Hepatocyte (in vitro differentiated cells): Measurements from ENCODE around the gene CMTM3. TPM values are rescaled to one million over a fixed set of nuclear protein-coding genes. Genes with fewer than 3 reads are reported as not detected.

ENCODE experiments used
- DNase-seq: peaks from one replicate; pipeline ENCODE4 v3.0.0-alpha.2; 2016; ENCODE audit warnings: low spot score
- H2AFZ ChIP-seq: fragments of 200-600 bp; sonication (generic); 2 replicates; pipeline ENCODE4 v1.6.0; 2016; ENCODE audit warnings: antibody characterized with exemption, mild to moderate bottlenecking
- H3K27ac ChIP-seq: fragments of 200-600 bp; sonication (generic); 2 replicates; pipeline ENCODE4 v1.5.1; 2016; ENCODE audit warnings: mild to moderate bottlenecking
- H3K27me3 ChIP-seq: fragments of 200-600 bp; sonication (generic); 2 replicates; pipeline ENCODE4 v1.6.1; 2016
- H3K36me3 ChIP-seq: fragments of 200-600 bp; sonication (generic); replicated peaks from 2 replicates; pipeline ENCODE4 v1.5.1; 2016; ENCODE audit warnings: low read depth; ENCODE audit not compliant: insufficient read depth
- H3K4me1 ChIP-seq: fragments of 200-600 bp; sonication (generic); 2 replicates; pipeline ENCODE4 v1.5.1; 2016; ENCODE audit warnings: mild to moderate bottlenecking, moderate library complexity; ENCODE audit not compliant: insufficient read depth
- H3K4me2 ChIP-seq: fragments of 200-600 bp; sonication (generic); 2 replicates; pipeline ENCODE4 v1.6.0; 2016
- H3K4me3 ChIP-seq: fragments of 200-600 bp; sonication (generic); 2 replicates; pipeline ENCODE4 v1.5.1; 2016; ENCODE audit warnings: mild to moderate bottlenecking
- H3K79me2 ChIP-seq: fragments of 200-600 bp; sonication (generic); 2 replicates; pipeline ENCODE4 v1.6.0; 2017; ENCODE audit warnings: mild to moderate bottlenecking
- H3K9me2 ChIP-seq: fragments of 200-600 bp; sonication (generic); replicated peaks from 2 replicates; pipeline ENCODE4 v1.6.0; 2017; ENCODE audit warnings: mild to moderate bottlenecking; ENCODE audit not compliant: insufficient read depth
- H3K9me3 ChIP-seq: fragments of 200-600 bp; sonication (generic); 2 replicates; pipeline ENCODE4 v1.5.1; 2016; ENCODE audit warnings: low read depth, mild to moderate bottlenecking
- H4K20me1 ChIP-seq: fragments of 200-600 bp; sonication (generic); 2 replicates; pipeline ENCODE4 v1.6.0; 2016; ENCODE audit warnings: mild to moderate bottlenecking; ENCODE audit not compliant: insufficient read depth, poor library complexity, severe bottlenecking
- CTCF ChIP-seq: fragments of 200-600 bp; sonication (generic); IDR thresholded peaks from 2 replicates; pipeline ENCODE4 v1.5.1; 2016; ENCODE audit warnings: antibody characterized with exemption, mild to moderate bottlenecking; ENCODE audit not compliant: poor library complexity
- EZH2 ChIP-seq: fragments of 200-600 bp; sonication (generic); IDR thresholded peaks from 2 replicates; pipeline ENCODE4 v1.6.1; 2016; ENCODE audit warnings: antibody characterized with exemption, mild to moderate bottlenecking, borderline replicate concordance
- EZH2phosphoT487 ChIP-seq: fragments of 200-600 bp; sonication (generic); IDR thresholded peaks from one replicate; pipeline ENCODE4 v1.6.1; 2018; ENCODE audit warnings: antibody characterized with exemption, mild to moderate bottlenecking, low read depth, moderate library complexity; ENCODE audit not compliant: unreplicated experiment, severe bottlenecking
- WGBS: methylation state at CpG from one replicate; pipeline ENCODE4 v1.1.6; 2016; ENCODE audit warnings: low lambda C conversion rate; ENCODE audit errors: missing lambda C conversion rate; 5-methylcytosine and 5-hydroxymethylcytosine counted together
- polyA plus RNA-seq: library from polyadenylated mRNA; unstranded; fragments of >200 nt; fragmentation: Nextera tagmentation; extraction: Ambion mirVana; gene quantifications from 2 replicates; pipeline ENCODE4 v1.2.1, GENCODE V29; 2016
- total RNA-seq: library from RNA; depleted of rRNA; stranded (reverse); fragments of >200 nt; gene quantifications from 2 replicates; pipeline ENCODE4 v1.2.3, GENCODE V29; 2014

CMTM3 gene
- total and polyA plus RNA-seq, 2 experiments from 2014 or later = 32.5 to 55.1 TPM

- Histone ChIP-seq H3K4me1 (peaks cover 12% of the 10 kb centered on the region), H3K27me3 (no peaks in the 10 kb centered on the region), H3K9me2 (no peaks in the 10 kb centered on the region), H3K9me3 (no peaks in the 10 kb centered on the region), H4K20me1 (peaks cover 16% of the 10 kb centered on the region), H3K4me3 (peak overlapping the region; percentile 95), H3K4me2 (peak overlapping the region; percentile 84), H3K79me2 (peaks cover 22% of the 10 kb centered on the region), H2AFZ (peak overlapping the region; percentile 64), H3K36me3 (no peaks in the 10 kb centered on the region), H3K27ac (peak overlapping the region; percentile 92)
- peak; percentile 85 for DNase-seq
- TF ChIP-seq EZH2phosphoT487 (no peak), CTCF (no peak), EZH2 (no peak)
- WGBS = 10% methylated on average over 25 of the region's 32 CpGs
Measured at GRCh38 chr16:66603537-66604375, 748 bp upstream of the CMTM3 start.

- Histone ChIP-seq H3K4me1 (peaks cover 12% of the 10 kb centered on the region), H3K4me2 (peak overlapping the region; percentile 84), H4K20me1 (peaks cover 26% of the 10 kb centered on the region), H3K36me3 (no peaks in the 10 kb centered on the region), H3K27ac (peak overlapping the region; percentile 92), H3K9me2 (no peaks in the 10 kb centered on the region), H3K9me3 (no peaks in the 10 kb centered on the region), H3K79me2 (peaks cover 32% of the 10 kb centered on the region), H3K27me3 (no peaks in the 10 kb centered on the region), H2AFZ (peak overlapping the region; percentile 85), H3K4me3 (peak overlapping the region; percentile 95)
- TF ChIP-seq EZH2phosphoT487 = no peak
- TF ChIP-seq EZH2 = no peak
- TF ChIP-seq CTCF = no peak
- peak; percentile 77 for DNase-seq
- WGBS = 62% methylated on average over 2 of the region's 61 CpGs
Measured at GRCh38 chr16:66605177-66605978, 874 bp downstream of the CMTM3 start.

- Histone ChIP-seq H3K4me3 (no peak overlapping the region), H2AFZ (no peak overlapping the region), H4K20me1 (peaks cover 26% of the 10 kb centered on the region), H3K4me1 (peaks cover 12% of the 10 kb centered on the region), H3K27ac (peak overlapping the region; percentile 92), H3K79me2 (peaks cover 32% of the 10 kb centered on the region), H3K9me3 (no peaks in the 10 kb centered on the region), H3K4me2 (peak overlapping the region; percentile 84), H3K9me2 (no peaks in the 10 kb centered on the region), H3K27me3 (no peaks in the 10 kb centered on the region), H3K36me3 (no peaks in the 10 kb centered on the region)
- WGBS = 73% methylated on average over 10 of the region's 10 CpGs
- no peak for TF ChIP-seq EZH2
- no peak for TF ChIP-seq EZH2phosphoT487
- TF ChIP-seq CTCF = no peak
- DNase-seq = no peak
Measured at GRCh38 chr16:66605979-66606751, 1.7 kb downstream of the CMTM3 start.
